Lung (tissue), 12 donors: ENCODE data around the gene ADAMTS2. TPM values are rescaled to one million over a fixed set of nuclear protein-coding genes. Genes with fewer than 3 reads are reported as not detected.

Experiments used
- ATAC-seq: fragments of 200-7000 bp; cut with Tn5 transposase; one replicate; pipeline ENCODE4 v1.9.1; 2020; ENCODE audit warnings: moderate number of reproducible peaks; ENCODE audit not compliant: insufficient read depth, low FRiP score
- DNase-seq, 3 donors: peaks; one replicate each; pipeline ENCODE4 v3.0.0-alpha.2; 2013 to 2017
- H3K27ac ChIP-seq, 2 donors: one replicate each; pipeline ENCODE4 v1.5.1; 2013; ENCODE audit warnings: mild to moderate bottlenecking in 2 of 2, moderate library complexity in 2 of 2, control low read depth in 1 of 2, inconsistent platforms in 1 of 2, low read depth in 1 of 2, low read length in 1 of 2
- H3K27me3 ChIP-seq, 3 donors: one replicate each; pipeline ENCODE4 v1.5.1; 2013; ENCODE audit warnings: low read length in 2 of 3; ENCODE audit not compliant: control insufficient read depth in 3 of 3, insufficient read depth in 3 of 3
- H3K36me3 ChIP-seq, 4 donors: one replicate each; pipeline ENCODE4 v1.5.1; 2013; ENCODE audit warnings: low read length in 4 of 4, mild to moderate bottlenecking in 1 of 4, moderate library complexity in 1 of 4; ENCODE audit not compliant: control insufficient read depth in 4 of 4, insufficient read depth in 4 of 4
- H3K4me1 ChIP-seq, 5 donors: one replicate each; pipeline ENCODE4 v1.5.1; 2013; ENCODE audit warnings: low read length in 5 of 5, mild to moderate bottlenecking in 2 of 5, moderate library complexity in 1 of 5; ENCODE audit not compliant: control insufficient read depth in 5 of 5, insufficient read depth in 5 of 5
- H3K4me3 ChIP-seq: one replicate; pipeline ENCODE4 v1.5.1; 2013; ENCODE audit warnings: mild to moderate bottlenecking, control low read depth, moderate library complexity
- H3K9ac ChIP-seq, 2 donors: one replicate each; pipeline ENCODE4 v1.5.1; 2013; ENCODE audit warnings: low read length in 2 of 2, control low read depth in 1 of 2; ENCODE audit not compliant: insufficient read depth in 1 of 2
- H3K9me3 ChIP-seq, 4 donors: one replicate each; pipeline ENCODE4 v1.5.1; 2013; ENCODE audit warnings: low read length in 3 of 4, mild to moderate bottlenecking in 1 of 4, moderate library complexity in 1 of 4; ENCODE audit not compliant: control insufficient read depth in 4 of 4, insufficient read depth in 3 of 4
- WGBS, 2 donors: extraction: QIAGEN DNeasy Blood & Tissue Kit; methylation state at CpG; one replicate each; pipeline ENCODE4 v1.1.7; 2013; 5-methylcytosine and 5-hydroxymethylcytosine counted together
- polyA plus RNA-seq, 2 donors: library from polyadenylated mRNA; stranded (reverse); fragments of 200-250 nt; gene quantifications; one replicate each; pipeline ENCODE4 v1.2.1, GENCODE V29; 2013
- total RNA-seq, 2 donors: library from RNA; depleted of rRNA in 1 of 2; stranded (reverse); fragments of >200 nt in 1 of 2; gene quantifications; one replicate each; pipeline ENCODE4 v1.2.1, GENCODE V29; 2014 to 2021
- TF ChIP-seq, protein P1 (sequence below): IDR thresholded peaks from 2 replicates; pipeline ENCODE4 v1.5.1; 2012; ENCODE audit warnings: mild to moderate bottlenecking; ENCODE audit errors: control extremely low read depth, extremely low read depth
- donor health status: control.
- donor health status: control.
- donor health status: Bipolar disorder and iron deficiency.
- donor health status: healthy.
- donor health status: DM: yes; HTN: yes; CAD: no.

Gene ADAMTS2
- total and polyA plus RNA-seq, 4 donors: 9.3 to 45.5 (median 28.7) TPM

DNA sequence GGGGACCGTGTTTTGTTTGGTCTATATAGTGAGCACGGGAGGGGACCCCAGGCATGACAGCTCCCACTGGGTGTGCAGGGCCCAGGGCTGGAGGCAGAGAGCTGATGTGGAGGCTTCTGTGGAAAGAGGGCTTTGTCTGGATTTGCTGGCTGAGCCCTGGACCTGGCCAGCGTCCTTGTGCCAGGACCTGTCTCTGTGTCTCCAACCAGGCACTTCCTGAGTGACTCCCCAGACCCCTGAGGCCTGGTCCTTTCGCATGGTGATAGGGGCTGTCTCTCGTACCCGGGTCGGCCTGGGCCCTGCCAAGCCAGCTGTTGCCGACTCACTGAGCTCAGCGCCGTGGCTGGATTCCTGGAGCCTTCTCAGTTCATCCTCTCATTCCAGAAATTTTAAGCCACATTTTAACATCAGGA, 77.6 kb downstream of the ADAMTS2 start:
- no peaks in the 10 kb centered on the region for H3K9me3 ChIP-seq
- DNase-seq: peak in 1 of 3 donors; percentile 13
- H3K9ac ChIP-seq: no peak overlapping the region
- ATAC-seq: no peak
- 72 to 82% methylated on average over 10 of the region's 10 CpGs for WGBS, 2 donors
- H3K4me3 ChIP-seq: no peak overlapping the region
- H3K36me3 ChIP-seq: peaks cover 0 to 6% (median under 1%) of the 10 kb centered on the region in 4 donors
- H3K4me1 ChIP-seq: peaks cover 0 to 74% (median 53%) of the 10 kb centered on the region in 5 donors
- no peaks in the 10 kb centered on the region for H3K27me3 ChIP-seq
- TF ChIP-seq, protein P1, sequence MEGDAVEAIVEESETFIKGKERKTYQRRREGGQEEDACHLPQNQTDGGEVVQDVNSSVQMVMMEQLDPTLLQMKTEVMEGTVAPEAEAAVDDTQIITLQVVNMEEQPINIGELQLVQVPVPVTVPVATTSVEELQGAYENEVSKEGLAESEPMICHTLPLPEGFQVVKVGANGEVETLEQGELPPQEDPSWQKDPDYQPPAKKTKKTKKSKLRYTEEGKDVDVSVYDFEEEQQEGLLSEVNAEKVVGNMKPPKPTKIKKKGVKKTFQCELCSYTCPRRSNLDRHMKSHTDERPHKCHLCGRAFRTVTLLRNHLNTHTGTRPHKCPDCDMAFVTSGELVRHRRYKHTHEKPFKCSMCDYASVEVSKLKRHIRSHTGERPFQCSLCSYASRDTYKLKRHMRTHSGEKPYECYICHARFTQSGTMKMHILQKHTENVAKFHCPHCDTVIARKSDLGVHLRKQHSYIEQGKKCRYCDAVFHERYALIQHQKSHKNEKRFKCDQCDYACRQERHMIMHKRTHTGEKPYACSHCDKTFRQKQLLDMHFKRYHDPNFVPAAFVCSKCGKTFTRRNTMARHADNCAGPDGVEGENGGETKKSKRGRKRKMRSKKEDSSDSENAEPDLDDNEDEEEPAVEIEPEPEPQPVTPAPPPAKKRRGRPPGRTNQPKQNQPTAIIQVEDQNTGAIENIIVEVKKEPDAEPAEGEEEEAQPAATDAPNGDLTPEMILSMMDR: no peak
- peak overlapping the region in 1 of 2 donors; percentile 28 for H3K27ac ChIP-seq

DNA sequence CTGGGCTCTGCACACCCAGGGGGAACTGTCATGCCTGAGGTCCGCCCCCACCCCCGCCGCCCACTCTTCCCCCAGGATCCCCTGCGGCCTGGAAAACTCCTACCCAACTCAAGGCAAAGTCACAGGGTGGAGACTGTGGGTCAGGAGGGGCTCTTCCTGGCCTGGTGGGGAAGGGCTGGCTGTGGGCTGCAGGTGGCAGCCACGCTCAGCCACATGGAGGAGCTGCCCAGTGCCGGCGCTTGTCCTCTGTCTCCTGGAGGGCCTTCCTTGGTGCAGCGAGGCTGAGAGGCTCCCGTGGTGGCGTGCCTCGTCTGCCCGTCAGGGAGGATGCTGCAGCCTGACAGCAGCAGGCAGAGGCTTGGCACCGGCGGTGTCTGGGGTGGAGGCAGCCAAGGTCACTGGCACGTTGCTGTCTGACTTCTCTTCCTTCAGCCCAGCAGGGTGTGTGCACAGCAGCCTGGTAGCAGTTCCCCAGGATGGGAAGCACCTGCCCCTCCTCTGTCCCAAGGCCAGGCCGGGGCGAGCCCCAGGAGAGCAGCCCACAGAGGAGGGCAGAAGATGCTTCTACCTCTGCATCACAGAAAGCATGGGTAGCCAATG, 78.1 kb downstream of the ADAMTS2 start:
- DNase-seq (peak in 1 of 3 donors; percentile 11), ATAC-seq (no peak)
- Histone ChIP-seq H3K9ac (no peak overlapping the region), H3K4me3 (no peak overlapping the region), H3K27me3 (no peaks in the 10 kb centered on the region), H3K27ac (no peak overlapping the region), H3K9me3 (no peaks in the 10 kb centered on the region), H3K36me3 (peaks cover 0 to 6% (median under 1%) of the 10 kb centered on the region in 4 donors), H3K4me1 (peaks cover 0 to 69% (median 48%) of the 10 kb centered on the region in 5 donors)
- TF ChIP-seq, protein P1: no peak
- WGBS, 2 donors: 69 to 80% methylated on average over 17 of the region's 17 CpGs

DNA sequence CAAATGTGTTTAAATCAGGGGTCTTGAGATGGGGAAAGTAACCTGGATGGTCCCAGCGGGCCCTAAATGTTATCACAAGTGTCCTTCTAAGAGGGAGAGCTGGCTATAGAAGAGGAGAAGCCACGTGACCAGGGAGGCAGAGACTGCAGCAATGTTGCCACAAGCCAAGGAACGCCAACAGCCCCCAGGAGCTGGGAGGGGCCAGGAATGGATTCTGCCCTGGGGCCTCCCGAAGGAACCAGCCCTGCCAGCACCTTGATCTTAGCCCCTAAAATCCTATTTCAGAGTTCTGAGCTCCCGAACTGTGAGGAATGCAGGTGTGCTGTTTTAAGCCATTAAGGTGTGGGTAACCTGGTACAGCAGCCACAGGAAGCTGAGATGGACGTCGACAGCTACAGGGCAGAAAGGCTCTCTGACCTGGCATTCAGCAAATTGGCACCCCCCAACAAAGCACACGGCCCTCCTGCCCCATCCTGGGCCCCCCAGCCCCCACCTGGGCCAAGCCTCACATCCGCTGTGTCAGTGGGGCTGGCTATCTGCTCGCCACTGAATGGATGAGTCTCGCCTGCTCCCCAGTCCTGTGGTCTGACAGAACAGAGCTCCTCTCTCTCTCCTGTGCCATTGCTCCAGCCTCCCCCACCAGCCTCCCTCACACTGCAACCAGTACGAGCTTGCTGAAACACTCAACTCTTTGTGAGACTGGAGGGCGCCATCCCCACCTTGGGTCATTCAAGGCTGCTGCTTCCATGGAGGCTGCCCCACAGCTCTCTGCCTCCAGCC, 78.8 kb downstream of the ADAMTS2 start:
- ATAC-seq (no peak), DNase-seq (peak in 1 of 3 donors; percentile 12)
- TF ChIP-seq, protein P1: no peak
- Histone ChIP-seq H3K9me3 (no peaks in the 10 kb centered on the region), H3K4me1 (peaks cover 0 to 65% (median 44%) of the 10 kb centered on the region in 5 donors), H3K9ac (no peak overlapping the region), H3K27ac (peak overlapping the region; percentile 63 to 72), H3K27me3 (no peaks in the 10 kb centered on the region), H3K4me3 (no peak overlapping the region), H3K36me3 (peaks cover 0 to 6% (median 0%) of the 10 kb centered on the region in 4 donors)
- WGBS, 2 donors: 68 to 80% methylated on average over 13 of the region's 13 CpGs
